NOMO-1 (cell line): ENCODE results near the gene OS9.

Source experiments
- DNase-seq, 2 experiments: peaks; one replicate each; lab custom pipeline; 2025; ENCODE audit not compliant: unreplicated experiment in 2 of 2; lab: John Stamatoyannopoulos, UW

Gene OS9

GRCh38 chr12:57735952-57736740 is 42.2 kb downstream of the OS9 start:
- DNase-seq, result no peak

- DNase-seq, result no peak
These were observed 43.0 kb downstream of the OS9 start for GRCh38 chr12:57736741-57737466.

- no peak for DNase-seq
These were observed 43.8 kb downstream of the OS9 start for GRCh38 chr12:57737467-57738460.

GRCh38 chr12:57738661-57739237 is 44.8 kb downstream of the OS9 start, which contains the start of gene AGAP2:
Gene AGAP2, minus strand, starts transcription at chr12:57738742. Its CDS starts 496 bp downstream, at chr12:57738246.
- DNase-seq, result no peak

- no peak for DNase-seq
These were observed 45.5 kb downstream of the OS9 start for GRCh38 chr12:57739387-57739786.

GRCh38 chr12:57739914-57740538 is 46.1 kb downstream of the OS9 start:
- DNase-seq, result no peak

GRCh38 chr12:57740656-57741412 is 46.9 kb downstream of the OS9 start:
- DNase-seq, result peak; percentile 28 to 31

GRCh38 chr12:57741413-57741789 is 47.5 kb downstream of the OS9 start:
- DNase-seq, result no peak

- peak; percentile 60 to 84 for DNase-seq
These were observed 48.2 kb downstream of the OS9 start for GRCh38 chr12:57741844-57742738.

- no peak for DNase-seq
These were observed 49.8 kb downstream of the OS9 start for GRCh38 chr12:57743769-57744168.

- peak; percentile 45 to 57 for DNase-seq
These were observed 50.4 kb downstream of the OS9 start for GRCh38 chr12:57744194-57744776.

GRCh38 chr12:57744777-57745484 is 51.0 kb downstream of the OS9 start, which contains the start of gene TSPAN31:
Gene TSPAN31, plus strand, starts transcription at chr12:57745039. Its CDS starts 116 bp downstream, at chr12:57745155.
- peak; percentile 98 for DNase-seq

- DNase-seq, result no peak
These were observed 51.6 kb downstream of the OS9 start for GRCh38 chr12:57745485-57745881.

GRCh38 chr12:57746025-57746424 is 52.1 kb downstream of the OS9 start:
- DNase-seq, result no peak

- DNase-seq, result no peak
These were observed 55.1 kb downstream of the OS9 start for GRCh38 chr12:57749061-57749460.

GRCh38 chr12:57750561-57751431 is 56.9 kb downstream of the OS9 start:
- no peak for DNase-seq
